NAMALWA (cell line): ENCODE measurements around the gene SMURF1.
A peak's percentile ranks its signal among the peaks of the same experiment; 100 is the strongest.
"Not testable (repeated sequence)": the region's sequence is repeated elsewhere in the genome, so short reads cannot be mapped to it uniquely, and the experiment has no call there.

ENCODE experiments used
- DNase-seq: peaks from one replicate; pipeline ENCODE4 v3.0.0-alpha.2; 2015; ENCODE audit warnings: low spot score

Gene SMURF1

GRCh38 chr7:99050971-99051370 is 92.9 kb downstream of the SMURF1 start:
- no peak for DNase-seq

- DNase-seq = no peak
Measured at GRCh38 chr7:99047526-99048077, 96.3 kb downstream of the SMURF1 start.

- DNase-seq = no peak
Measured at GRCh38 chr7:99046722-99047121, 97.2 kb downstream of the SMURF1 start.

- DNase-seq = not testable (repeated sequence)
Measured at GRCh38 chr7:99046262-99046661, 97.6 kb downstream of the SMURF1 start.

- not testable (repeated sequence) for DNase-seq
Measured at GRCh38 chr7:99044858-99045257, 99.0 kb downstream of the SMURF1 start.

- DNase-seq = no peak
Measured at GRCh38 chr7:99042957-99043356, 101.0 kb downstream of the SMURF1 start.

- DNase-seq = no peak
Measured at GRCh38 chr7:99041526-99041925, 102.4 kb downstream of the SMURF1 start.

GRCh38 chr7:99040104-99040958 is 103.6 kb downstream of the SMURF1 start:
- DNase-seq = peak; percentile 82

GRCh38 chr7:99039384-99039891 is 104.5 kb downstream of the SMURF1 start:
- DNase-seq = no peak

- no peak for DNase-seq
Measured at GRCh38 chr7:99038086-99038855, 105.6 kb downstream of the SMURF1 start.

GRCh38 chr7:99037327-99037940 is 106.5 kb downstream of the SMURF1 start:
- no peak for DNase-seq

GRCh38 chr7:99036546-99037111 is 107.3 kb downstream of the SMURF1 start:
- peak; percentile 53 for DNase-seq

- DNase-seq = no peak
Measured at GRCh38 chr7:99035723-99036545, 108.0 kb downstream of the SMURF1 start.

- DNase-seq = no peak
Measured at GRCh38 chr7:99034932-99035722, 108.8 kb downstream of the SMURF1 start.

GRCh38 chr7:99033765-99034164 is 110.1 kb downstream of the SMURF1 start:
- no peak for DNase-seq

- DNase-seq = no peak
Measured at GRCh38 chr7:99032928-99033327, 111.0 kb downstream of the SMURF1 start.

- no peak for DNase-seq
Measured at GRCh38 chr7:99031496-99031895, 112.4 kb downstream of the SMURF1 start.

- DNase-seq = no peak
Measured at GRCh38 chr7:99030951-99031350, 113.0 kb downstream of the SMURF1 start.

GRCh38 chr7:99030457-99030856 is 113.5 kb downstream of the SMURF1 start:
- DNase-seq = no peak
